Right atrium auricular region (tissue), 2 donors: Measurements from ENCODE around the gene CENPL. TPM values are rescaled to one million over a fixed set of nuclear protein-coding genes. Genes with fewer than 3 reads are reported as not detected.
A peak's percentile ranks its signal among the peaks of the same experiment; 100 is the strongest.
"Not testable (repeated sequence)": the region's sequence is repeated elsewhere in the genome, so short reads cannot be mapped to it uniquely, and the experiment has no call there.

Experiments
- DNase-seq: peaks from one replicate; pipeline ENCODE4 v3.0.0-alpha.2; 2019; ENCODE audit warnings: low spot score
- H3K27ac ChIP-seq, 2 donors: fragments of 200-600 bp; sonication (generic); 1 replicate in 1 of 2; 2 replicates in 1 of 2; pipeline ENCODE4 v1.5.1; 2016 to 2019
- H3K27me3 ChIP-seq, 2 donors: fragments of 200-600 bp; sonication (generic); one replicate each; pipeline versions ENCODE4 v1.5.1 to v1.6.0; 2017 to 2019
- H3K36me3 ChIP-seq: fragments of 200-600 bp; sonication (generic); one replicate; pipeline ENCODE4 v1.5.1; 2016
- H3K4me1 ChIP-seq, 2 donors: fragments of 200-600 bp; sonication (generic); one replicate each; pipeline versions ENCODE4 v1.5.1 to v1.6.0; 2017 to 2019
- H3K4me3 ChIP-seq, 2 donors: fragments of 200-600 bp; sonication (generic); 1 replicate in 1 of 2; 2 replicates in 1 of 2; pipeline ENCODE4 v1.5.1; 2017 to 2019; ENCODE audit warnings: mild to moderate bottlenecking in 1 of 2, moderate library complexity in 1 of 2
- H3K9me3 ChIP-seq, 2 donors: fragments of 200-600 bp; sonication (generic); one replicate each; pipeline ENCODE4 v1.5.1; 2019
- CTCF ChIP-seq, 2 donors: fragments of 200-600 bp; sonication (generic); IDR thresholded peaks; one replicate each; pipeline ENCODE4 v1.5.1; 2019; ENCODE audit warnings: antibody characterized with exemption in 2 of 2
- total RNA-seq, 2 donors: library from RNA; depleted of rRNA; stranded (reverse); fragments of >200 nt; gene quantifications; one replicate each; pipeline ENCODE4 v1.1.0, GENCODE V29; 2016

The CENPL gene
- total RNA-seq, 2 donors from 2014 or later, result 1.5 to 4.2 TPM

GRCh38 chr1:173827611-173828010 is 2.9 kb upstream of the CENPL start:
- no peak overlapping the region for H3K27ac ChIP-seq
- no peaks in the 10 kb centered on the region for H3K27me3 ChIP-seq
- H3K4me1 ChIP-seq, result peaks cover 0 to 22% of the 10 kb centered on the region in 2 donors
- H3K4me3 ChIP-seq, result no peak overlapping the region
- H3K36me3 ChIP-seq, result peaks cover 10% of the 10 kb centered on the region
- no peak for TF ChIP-seq CTCF (IDR thresholded peaks at IDR 0.05)
- DNase-seq, result no peak
- no peaks in the 10 kb centered on the region for H3K9me3 ChIP-seq

GRCh38 chr1:173823781-173824314 is 835 bp downstream of the CENPL start:
- peak overlapping the region; percentile 40 to 74 for H3K4me3 ChIP-seq
- peaks cover 0 to 23% of the 10 kb centered on the region in 2 donors for H3K4me1 ChIP-seq
- no peak for TF ChIP-seq CTCF (IDR thresholded peaks at IDR 0.05)
- H3K27me3 ChIP-seq, result no peaks in the 10 kb centered on the region
- no peaks in the 10 kb centered on the region for H3K9me3 ChIP-seq
- DNase-seq, result no peak
- no peaks in the 10 kb centered on the region for H3K36me3 ChIP-seq
- peak overlapping the region; percentile 91 to 95 for H3K27ac ChIP-seq

- no peak for DNase-seq
- peaks cover 0 to 23% of the 10 kb centered on the region in 2 donors for H3K4me1 ChIP-seq
- no peaks in the 10 kb centered on the region for H3K9me3 ChIP-seq
- no peak for TF ChIP-seq CTCF (IDR thresholded peaks at IDR 0.05)
- no peak overlapping the region for H3K4me3 ChIP-seq
- no peak overlapping the region for H3K27ac ChIP-seq
- no peaks in the 10 kb centered on the region for H3K27me3 ChIP-seq
- no peaks in the 10 kb centered on the region for H3K36me3 ChIP-seq
Observed at GRCh38 chr1:173821680-173822079, 3.0 kb downstream of the CENPL start.

- DNase-seq, result no peak
- Histone ChIP-seq H3K4me3 (no peak overlapping the region), H3K9me3 (no peaks in the 10 kb centered on the region), H3K36me3 (no peaks in the 10 kb centered on the region), H3K27me3 (no peaks in the 10 kb centered on the region), H3K27ac (no peak overlapping the region), H3K4me1 (peaks cover 0 to 9% of the 10 kb centered on the region in 2 donors)
- no peak for TF ChIP-seq CTCF (IDR thresholded peaks at IDR 0.05)
Observed at GRCh38 chr1:173818459-173818858, 6.2 kb downstream of the CENPL start.

GRCh38 chr1:173813654-173814053 is 11.0 kb downstream of the CENPL start:
- not testable (repeated sequence) for DNase-seq, H3K36me3 ChIP-seq, H3K4me1 ChIP-seq, H3K9me3 ChIP-seq, H3K27ac ChIP-seq, H3K27me3 ChIP-seq, H3K4me3 ChIP-seq

GRCh38 chr1:173802961-173803360 is 21.7 kb downstream of the CENPL start:
- no peak for DNase-seq
- Histone ChIP-seq H3K4me3 (no peak overlapping the region), H3K27me3 (no peaks in the 10 kb centered on the region), H3K9me3 (no peaks in the 10 kb centered on the region), H3K4me1 (no peaks in the 10 kb centered on the region), H3K36me3 (peaks cover 12% of the 10 kb centered on the region), H3K27ac (no peak overlapping the region)
- no peak for TF ChIP-seq CTCF (IDR thresholded peaks at IDR 0.05)

- DNase-seq, H3K9me3 ChIP-seq, H3K4me1 ChIP-seq, H3K36me3 ChIP-seq, H3K4me3 ChIP-seq, H3K27me3 ChIP-seq, H3K27ac ChIP-seq: not testable (repeated sequence)
Observed at GRCh38 chr1:173799995-173800394, 24.7 kb downstream of the CENPL start.
